TTC549 (cell line): ENCODE data around the gene RIPOR3.
"Not testable (repeated sequence)": the region's sequence is repeated elsewhere in the genome, so short reads cannot be mapped to it uniquely, and the experiment has no call there.

Experiments
- FAIRE-seq: peaks from 2 replicates; lab custom pipeline; 2012; peaks lifted over from hg19 to GRCh38; lab: Jason Lieb, UNC

RIPOR3 gene

DNA sequence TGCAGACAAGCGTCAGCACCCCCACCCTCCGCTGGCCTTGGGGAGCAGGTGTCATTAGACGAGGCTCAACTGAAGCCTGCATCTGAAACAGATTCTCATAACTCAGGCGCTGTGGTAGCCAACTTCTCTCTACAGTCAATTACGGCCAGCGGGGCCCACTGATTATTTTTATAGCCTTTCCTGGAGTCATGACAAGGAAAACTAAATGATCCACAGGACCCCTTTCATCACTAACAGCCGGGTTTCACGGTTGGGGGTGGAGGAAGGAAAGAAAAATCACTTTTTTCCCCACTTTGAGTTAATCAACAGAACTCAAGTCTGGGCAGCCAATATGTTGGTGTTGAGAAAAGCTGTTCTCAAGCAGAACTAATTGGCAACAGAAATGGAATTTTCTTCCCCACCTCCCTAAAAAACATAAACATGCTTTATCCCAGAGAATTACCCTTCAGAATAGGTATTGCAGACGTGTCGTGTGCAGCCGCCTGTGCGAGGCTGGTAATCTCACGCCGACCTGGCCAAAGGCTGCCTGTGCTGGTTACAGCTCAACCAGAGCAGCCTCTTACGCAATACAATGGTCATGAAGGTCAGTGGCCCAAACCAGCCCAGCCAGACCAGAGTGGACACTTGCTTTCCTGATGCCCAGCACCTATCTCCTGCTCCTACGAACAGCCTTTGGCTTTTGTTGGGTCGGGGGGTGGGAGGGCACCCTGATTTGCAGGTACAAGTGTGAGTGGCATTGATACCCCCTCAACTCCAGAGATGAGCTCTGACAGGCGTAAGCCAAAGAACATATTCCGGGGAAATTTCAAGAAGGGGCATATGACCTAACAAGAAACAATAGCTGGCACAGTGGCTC, 11.0 kb downstream of the RIPOR3 start:
- FAIRE-seq, result no peak

DNA sequence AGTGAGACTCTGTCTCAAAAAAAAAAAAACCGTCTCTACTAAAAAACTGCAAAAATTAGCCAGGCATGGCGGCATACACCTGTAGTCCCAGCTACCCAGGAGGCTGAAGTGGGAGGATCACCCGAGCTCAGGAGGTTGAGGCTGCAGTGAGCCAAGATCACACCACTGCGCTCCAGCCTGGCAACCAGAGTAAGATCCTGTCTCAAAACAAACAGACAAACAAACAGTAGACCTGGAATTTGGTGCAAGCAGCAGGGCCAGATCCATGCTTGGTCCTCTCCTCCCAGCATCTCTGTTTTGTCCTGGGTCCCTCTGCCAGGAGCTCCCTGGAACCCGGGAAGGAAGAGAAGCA, 11.6 kb downstream of the RIPOR3 start:
- no peak for FAIRE-seq

DNA sequence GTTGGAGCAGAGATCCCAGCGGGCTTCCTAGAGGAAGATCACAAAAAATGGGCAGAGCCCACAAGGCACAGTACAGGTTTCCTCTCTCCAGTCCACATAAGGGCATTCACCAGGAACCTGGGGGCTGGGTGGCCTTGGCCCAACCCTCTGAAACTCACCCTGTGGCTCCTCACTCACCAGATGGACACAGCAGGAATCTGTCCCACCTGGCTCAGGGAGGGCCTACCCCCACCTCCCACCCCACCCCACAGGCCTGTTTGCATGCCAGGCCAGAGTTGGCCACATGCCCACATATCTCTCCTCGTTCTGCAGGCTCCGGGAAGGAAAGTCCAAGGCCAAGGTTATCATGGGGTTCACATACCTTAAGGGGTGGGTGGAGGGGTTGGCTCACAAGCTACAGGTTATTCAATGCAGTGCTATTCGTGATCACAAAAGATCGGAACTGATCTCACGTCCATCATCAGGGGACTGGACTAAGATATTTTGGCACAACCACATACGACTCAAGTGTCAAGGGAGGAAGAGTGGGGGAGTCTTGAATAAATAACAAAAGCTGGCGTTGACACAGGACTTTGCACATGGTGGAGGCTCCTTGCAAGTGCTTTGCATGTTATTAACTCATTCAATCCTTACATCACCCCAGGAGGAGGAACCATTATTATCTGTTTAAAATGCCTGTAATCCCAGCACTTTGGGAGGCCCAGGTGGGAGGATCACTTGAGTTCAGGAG, 13.0 kb downstream of the RIPOR3 start:
- FAIRE-seq, result no peak

DNA sequence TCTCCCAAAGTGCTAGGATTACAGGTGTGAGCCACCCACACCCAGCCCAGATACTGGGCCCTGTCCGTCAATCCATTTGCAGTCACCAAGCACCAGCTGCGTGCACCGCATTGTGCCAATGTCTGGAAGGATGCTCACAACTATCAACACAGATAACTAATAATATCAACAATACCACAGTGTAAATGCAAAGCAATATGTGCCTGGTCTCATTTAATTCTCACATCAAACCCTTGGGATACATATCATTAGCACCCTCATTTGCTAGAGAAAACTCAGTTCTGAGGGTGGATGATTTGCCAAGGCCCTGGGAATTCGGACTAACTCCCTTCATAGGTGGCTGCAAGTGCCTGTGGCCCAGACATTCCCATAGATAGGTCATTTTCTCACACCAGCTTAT, 14.5 kb downstream of the RIPOR3 start:
- FAIRE-seq, result no peak

DNA sequence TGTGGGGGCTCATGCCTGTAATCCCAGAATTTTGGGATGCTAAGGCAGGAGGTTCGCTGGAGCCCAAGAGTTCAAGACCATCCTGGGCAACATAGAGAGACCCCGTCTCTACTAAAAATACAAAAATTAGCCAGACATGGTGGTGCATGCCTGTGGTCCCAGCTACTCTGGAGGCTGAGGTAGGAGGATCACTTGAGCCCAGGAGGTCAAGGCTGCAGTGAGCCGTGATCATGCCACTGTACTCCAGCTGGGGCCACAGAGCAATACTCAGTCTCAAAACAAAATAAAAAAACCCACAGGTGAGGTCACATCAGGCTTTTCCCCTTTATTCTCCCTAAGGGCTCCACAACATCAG, 15.0 kb downstream of the RIPOR3 start:
- FAIRE-seq, result not testable (repeated sequence)

DNA sequence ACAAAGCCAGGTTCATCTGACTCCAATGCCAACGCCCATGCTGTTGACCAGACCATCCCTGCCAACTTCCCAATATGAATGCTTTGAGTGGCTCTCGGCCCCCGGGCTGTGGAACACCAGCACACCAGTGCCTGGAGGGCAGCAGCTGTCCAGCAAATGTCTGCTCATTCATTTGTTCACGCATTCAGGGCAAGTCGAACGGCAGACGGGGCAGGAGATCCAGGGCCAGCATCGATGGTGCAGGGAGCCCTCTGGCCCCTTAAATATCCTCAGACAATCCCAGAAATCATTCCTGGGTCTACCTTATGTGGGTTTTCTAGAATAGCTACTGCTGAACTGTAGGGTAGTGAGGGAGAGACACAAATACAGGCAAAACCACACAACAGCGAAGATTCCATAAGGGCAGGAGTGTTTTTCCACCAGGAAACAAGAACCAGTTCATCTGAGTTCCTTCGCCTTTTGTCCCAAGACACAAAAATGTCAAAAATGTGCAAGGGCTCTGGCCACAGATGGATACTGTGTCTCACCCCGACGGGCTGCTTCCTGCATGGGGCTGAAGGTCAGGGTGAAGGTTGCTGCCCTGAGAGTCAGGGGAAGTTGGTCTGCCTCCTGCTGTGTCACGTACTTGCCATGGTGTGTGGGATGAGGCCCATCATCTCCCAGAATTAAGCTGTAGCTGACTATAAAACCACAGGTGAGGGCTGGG, 15.5 kb downstream of the RIPOR3 start:
- FAIRE-seq, result no peak

DNA sequence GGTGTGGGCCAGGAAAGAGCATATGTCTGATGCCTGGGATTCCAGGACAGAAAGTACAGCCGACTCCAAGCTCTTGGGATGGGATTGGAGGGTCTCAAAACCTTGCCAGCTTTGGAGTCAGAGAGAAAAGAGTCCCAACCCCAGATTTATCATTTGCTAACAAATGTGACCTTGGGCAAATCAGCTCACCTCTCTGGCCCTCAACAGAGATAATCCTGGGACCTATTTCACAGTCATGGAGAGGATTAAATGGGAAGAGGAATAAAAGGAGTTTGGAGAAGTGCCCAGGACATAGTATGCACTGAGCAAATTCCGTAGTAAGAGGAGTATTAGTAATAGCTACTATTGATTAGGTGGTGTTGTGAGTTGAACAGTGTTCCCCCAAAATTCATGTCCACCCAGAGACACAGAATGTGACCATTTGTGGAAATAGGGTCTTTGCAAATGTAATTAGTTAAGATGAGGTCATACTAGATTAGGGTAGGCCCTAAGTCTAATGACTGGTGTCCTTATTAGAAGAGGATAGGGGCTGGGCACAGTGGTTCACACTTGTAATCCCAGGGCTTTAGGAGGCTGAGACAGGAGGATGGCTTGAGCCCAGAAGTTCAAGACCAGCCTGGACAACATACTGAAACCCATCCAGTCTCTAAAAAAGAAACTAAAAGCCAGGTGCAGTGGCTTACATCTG, 17.1 kb downstream of the RIPOR3 start:
- FAIRE-seq, result no peak

DNA sequence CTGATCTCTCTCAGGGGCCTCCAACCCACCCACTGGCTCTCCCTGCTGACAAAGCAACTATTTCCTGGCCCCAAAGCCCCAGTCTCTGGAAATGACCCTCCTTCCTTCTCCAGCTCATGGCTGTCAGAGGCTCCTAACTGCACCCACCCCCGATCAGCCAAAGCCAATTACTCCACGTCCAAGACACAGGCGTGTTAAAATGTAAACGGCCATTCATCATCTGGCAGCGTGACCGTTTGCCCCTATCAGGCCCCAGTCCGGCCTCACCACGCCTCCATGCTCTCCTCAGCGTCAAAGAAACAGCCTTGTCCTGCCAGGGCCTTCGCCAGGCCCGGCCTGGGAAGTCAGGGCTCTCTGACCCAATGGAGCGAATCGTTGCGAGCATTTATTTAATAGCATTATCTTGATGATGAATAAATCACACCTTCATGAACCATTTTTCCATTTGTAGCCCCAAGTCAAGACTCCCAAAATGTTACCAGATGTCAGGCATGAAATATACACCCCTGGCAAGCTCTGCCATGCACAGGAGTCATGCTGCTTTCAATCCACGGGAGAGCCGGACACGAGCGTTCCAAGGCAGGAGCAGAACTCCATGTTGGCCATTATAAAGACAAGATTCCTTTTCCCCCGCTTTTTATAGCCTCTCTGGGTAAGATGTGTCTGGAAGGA, 17.7 kb downstream of the RIPOR3 start:
- no peak for FAIRE-seq

DNA sequence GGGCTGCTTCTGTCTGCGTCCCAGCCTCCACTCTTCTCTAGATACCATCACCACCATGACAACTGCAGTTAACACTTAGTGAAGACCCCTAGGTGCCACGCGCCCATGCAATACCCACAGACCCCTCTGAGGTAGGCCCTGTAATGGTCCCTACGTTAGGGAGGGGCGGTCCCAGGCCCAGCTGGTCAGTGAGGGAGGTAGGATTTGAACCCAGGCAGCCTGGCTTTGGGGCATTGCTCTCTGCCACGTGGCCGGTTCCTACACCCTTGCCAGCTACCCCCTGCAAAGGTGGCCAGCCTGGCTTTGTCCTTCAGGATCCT, 18.2 kb downstream of the RIPOR3 start:
- no peak for FAIRE-seq

DNA sequence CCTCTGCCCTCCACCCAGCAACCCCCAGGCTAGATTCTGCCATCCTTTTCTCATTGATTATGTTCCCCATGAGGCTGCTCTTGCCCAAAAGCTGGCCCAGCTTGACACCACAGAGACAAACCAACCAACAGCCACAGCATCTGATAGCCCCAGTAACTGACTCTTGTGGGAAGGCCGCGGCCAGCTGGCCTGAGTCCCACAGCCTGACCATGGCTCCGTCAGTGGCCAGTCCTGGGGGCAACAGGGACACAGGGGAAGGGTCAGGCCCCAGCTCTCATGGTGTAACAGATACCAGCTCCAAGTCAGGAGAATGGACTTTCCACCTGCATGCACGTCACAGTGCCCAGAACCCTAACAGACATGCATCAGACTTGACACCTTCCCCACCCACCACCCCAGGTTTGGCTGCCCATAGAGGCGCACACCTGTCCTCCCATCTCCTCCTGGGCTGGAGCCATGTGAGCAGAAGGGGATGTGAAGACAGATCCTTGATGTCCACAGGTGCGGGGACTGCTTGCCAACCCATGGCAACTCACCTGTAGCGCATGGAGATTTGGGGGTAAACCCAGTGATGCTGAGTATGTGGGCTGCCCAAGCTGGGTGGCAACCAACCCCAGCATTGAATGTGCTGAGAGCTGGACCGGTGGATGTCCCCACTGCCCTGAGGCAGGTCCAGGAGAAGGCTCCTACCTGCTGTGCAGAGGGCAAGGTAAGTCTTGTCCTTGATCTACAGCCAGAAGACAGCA, 18.8 kb downstream of the RIPOR3 start:
- FAIRE-seq, result no peak

DNA sequence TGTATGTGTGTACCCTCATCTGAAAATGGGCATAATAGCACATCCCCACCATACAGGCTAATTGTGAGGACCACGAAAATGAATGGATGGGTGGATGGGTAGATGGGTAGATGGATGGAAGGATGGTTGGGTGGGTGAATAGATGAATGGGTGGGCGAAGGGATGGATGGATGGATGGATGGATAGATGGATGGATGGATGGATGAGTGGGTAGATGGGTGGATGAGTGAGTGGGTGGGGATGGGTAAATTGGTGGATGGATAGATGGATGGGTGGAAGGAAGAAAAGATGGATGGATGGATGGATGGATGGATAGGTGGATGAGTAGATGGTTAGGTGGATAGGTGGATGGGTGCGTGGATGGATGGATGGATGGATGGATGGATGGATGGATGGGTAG, 19.7 kb downstream of the RIPOR3 start:
- no peak for FAIRE-seq

DNA sequence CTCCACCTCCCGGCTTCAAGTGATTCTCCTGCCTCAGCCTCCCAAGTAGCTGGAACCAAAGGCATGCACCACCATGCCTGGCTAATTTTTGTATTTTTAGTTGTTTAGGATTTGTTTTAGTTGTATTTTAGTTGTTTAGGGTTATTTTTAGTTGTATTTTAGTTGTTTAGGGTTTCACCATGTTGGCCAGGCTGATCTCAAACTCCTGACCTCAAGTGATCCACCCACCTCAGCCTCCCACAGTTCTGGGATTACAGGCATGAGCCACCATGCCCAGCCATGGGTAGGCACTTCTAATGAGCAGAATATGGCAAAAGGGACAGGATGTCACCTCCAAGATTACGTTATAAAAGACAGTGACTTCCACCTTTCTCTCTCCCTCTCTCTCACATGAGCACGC, 20.3 kb downstream of the RIPOR3 start:
- not testable (repeated sequence) for FAIRE-seq

DNA sequence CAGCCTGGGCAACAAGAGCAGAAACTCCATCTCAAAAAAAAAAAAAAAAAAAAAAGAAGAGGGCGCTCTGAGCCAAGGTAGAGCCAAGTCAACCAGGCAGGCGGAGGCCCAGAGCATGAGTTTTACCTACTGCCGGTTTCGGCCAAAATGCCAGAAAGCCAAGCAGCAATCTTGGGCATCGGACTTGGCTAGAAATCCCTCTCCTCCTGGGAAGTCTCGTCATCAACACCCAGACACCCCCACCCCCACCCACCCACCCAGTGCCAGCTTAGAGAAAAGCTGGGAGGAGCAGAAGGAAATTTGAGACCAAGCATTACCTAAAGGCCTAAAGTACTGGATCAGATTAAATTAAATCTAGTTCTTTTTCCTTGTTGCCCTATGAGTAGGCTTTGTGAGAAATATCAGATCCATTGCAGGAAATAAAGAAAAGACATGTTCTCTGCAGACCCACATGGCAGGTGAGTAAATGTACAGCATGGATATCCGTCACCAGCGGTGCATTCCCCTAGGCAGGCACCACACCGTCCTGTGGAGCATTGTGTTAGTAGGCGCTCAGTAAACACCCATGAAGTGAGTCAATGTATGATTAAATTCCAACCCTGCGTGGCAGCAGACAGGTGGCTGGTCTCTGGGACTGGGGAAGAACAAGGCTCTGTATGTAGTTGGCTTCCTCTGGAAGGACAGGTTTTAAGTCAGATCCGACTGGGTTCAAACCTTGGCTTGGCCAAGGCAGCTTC, 21.0 kb downstream of the RIPOR3 start:
- no peak for FAIRE-seq

DNA sequence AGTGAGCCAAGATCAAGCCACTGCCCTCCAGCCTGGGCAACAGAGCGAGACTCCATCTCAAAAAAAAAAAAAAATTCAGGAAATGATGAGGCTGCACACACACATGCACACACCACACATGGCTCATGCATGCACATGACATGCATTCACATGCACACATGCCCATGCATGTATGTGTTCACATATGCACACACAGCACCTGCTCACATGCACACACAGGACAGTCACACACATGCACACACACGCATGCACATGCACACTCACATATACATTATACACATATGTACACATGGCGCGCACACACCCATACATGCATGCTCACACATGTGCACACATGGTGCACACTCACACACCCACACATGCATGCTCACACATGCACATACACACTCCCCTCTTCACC, 22.5 kb downstream of the RIPOR3 start:
- FAIRE-seq, result no peak

DNA sequence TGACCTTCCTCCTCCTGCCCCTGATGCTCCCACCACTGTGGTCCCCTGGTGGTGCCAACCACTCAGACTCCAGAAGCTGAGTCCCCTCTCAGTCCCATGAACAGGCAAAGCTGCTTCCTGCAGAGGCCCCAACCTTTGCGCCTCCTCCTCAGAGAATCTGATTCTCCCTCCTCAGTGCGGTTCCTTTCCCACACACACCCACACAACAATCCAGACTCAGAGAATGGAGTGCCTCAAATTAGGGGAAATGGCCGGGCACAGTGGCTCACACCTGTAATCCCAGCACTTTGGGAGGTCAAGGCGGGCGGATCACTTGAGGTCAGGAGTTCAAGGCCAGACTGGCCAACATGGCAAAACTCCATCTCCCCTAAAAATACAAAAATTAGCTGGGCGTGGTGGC, 23.0 kb downstream of the RIPOR3 start:
- no peak for FAIRE-seq

DNA sequence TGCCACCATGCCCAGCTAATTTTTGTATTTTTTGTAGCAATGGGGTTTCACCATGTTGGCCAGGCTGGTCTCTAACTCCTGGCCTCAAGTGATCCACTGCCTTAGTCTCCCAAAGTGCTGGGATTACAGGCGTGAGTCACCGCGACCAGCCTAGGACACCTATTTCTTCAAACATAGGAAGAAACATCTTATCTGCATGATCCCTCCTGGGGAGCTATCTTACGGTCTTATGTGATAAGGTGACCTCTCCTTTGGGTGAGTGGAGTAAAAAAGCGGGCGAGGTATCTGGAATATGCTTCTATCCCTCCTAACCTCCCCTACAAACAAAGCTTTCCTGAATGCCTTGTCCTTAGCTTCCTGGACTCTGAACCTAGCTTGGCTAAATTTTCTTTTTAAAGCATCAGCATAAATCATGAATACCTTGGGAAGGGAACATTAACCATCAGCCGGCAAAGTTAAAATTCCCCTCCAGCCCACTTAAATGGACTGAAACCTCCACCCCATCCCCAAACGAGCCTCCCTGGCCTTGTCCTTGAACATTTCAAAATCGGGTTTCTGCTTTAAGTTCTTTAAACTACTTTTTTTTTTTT, 24.5 kb downstream of the RIPOR3 start:
- FAIRE-seq, result no peak

DNA sequence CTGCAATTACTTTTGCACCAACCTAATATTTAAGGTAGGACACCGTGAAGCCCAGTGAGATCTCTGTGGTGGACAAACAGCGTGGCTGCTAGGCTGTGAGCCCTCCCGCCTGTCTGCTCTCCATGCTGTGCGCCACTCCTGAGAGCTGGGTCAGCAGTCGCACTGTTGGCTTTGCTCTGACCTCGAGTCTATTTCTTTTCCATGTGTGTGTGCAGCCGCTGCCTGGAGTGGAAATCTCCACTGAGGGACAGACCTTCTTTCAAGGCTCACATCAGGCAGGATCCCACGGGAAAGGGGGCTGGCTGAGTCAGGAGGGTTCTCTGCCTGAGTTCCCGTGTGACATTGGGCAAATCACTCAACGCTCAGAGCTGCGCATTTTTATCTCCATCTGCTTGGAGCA, 27.1 kb downstream of the RIPOR3 start:
- FAIRE-seq, result no peak

DNA sequence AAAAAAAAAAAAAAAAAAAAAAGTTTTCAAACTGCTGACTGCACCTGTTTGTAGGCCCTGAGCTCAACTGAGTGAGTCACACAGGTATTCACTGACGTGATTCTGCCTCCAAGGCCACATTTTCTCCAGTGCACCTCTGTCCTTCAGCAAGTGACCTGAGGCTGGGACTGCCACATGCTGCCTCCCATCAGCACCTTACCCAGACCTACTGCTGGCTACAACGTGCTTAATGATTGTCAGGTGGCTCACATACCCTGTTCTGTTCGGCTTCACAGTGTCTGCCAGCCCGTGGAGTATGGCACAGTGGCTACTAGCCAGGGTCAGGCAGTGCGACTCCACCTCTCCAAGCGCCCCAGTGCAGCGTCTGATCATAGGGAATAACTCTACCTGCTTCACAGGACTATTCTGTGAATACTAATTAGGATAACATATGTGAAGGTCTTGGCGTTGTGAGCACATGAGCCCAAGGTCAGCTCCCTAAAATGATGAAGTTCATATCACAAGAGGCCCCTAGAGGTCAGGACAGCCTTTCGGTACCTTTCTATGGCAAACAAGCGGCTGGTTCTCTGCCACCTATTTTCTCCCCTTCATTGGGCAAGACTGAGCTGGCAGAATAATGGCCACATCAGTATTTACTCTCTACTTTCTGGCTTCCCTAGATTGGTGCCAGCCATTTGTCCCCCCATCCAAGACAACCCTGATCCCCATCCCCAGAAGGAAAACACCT, 28.1 kb downstream of the RIPOR3 start:
- no peak for FAIRE-seq

DNA sequence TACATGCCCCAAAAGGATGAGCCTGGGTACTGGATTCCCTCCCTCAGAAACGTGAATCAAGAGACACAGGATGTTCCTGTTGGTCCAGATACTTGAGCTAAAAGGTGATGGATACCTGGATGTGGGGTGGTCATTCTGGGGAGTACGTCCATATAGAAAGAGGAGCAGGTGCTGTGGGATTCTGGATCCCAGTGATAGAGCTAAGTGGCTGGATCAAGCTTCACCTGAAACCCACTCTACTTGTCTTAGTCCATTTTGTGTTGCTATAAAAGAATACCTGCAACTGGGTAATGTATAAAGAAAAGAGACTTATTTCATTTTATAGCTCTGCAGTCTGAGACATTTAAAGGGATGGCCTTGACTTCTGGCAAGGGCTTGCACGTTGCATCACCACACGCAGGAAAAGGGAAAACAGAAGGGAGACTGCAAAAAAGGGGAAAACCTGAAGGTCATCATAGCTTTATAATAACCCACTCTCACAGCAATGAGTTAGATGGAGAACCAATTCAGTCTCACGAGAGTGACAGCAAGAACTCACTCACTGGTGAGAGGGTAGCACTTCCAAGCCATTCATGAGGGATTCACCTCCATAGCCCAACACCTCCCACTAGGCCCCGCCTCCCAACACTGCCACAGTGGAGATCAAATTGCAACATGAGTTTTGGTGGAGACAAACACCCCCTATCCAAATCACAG, 31.2 kb downstream of the RIPOR3 start:
- FAIRE-seq, result no peak
